ENCODE results near the gene OR7D2.
A peak's percentile ranks its signal among the peaks of the same experiment; 100 is the strongest.

OR7D2 gene

DNA sequence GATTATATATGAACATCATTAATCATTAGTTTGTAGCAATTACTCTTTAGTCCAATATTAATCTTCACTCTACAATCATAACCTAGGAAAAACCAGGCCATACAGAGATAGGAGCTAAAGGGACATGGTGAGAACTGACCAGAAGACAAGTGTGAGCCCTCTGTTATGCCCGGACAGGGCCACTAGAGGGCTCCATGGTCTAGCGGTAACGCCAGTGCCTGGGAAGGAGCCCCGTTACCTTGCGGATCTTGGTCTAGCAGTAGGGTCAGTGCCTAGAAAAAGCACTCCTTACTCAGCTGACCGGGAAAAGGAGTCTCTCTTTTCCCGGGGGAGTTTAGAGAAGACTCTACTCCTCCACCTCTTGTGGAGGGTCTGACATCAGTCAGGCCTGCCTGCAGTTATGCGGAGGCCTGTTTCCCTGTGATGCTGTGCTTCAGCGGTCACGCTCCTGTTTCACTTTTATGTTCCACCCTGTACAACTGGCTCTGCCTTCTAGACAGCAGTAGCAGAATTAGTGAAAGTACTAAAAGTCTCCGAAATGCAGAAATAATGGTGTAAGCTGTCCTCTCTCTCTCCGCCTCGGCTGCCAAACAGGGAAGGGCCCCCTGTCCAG lies 26.8 kb downstream of the OR7D2 start:
- peak; percentile 8 to 10 for DNase-seq (ENCODE audit: low read depth in 2 of 2)

DNA sequence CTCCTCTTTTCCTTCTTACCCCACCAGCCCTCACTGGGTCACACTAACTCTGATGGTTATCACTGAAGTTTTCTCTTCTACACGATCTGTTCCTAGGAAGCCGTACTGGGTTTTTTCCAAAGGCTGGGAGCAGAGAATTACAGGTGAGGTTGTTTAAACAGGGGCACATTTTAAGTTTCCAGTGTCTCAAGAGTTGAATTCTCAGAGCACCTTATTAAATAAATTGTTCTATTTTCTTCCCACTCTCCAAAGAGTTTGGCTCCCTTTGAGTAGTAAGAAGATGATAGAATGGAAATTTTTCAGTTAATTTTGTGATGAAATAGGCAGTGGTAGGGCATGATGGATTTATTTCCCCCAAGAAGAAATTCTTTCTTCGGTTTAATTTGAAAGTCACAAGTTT lies 40.7 kb downstream of the OR7D2 start, which contains the start of gene OR7D4:
TSS of gene OR7D4 (minus strand) at position 101 of the 400 bp plus-strand sequence. CDS start 4,752 bp downstream, outside the sequence.
- DNase-seq (ENCODE audit: low read depth in 2 of 2): no peak
